Measurements from ENCODE around the gene GPR45.

DNA sequence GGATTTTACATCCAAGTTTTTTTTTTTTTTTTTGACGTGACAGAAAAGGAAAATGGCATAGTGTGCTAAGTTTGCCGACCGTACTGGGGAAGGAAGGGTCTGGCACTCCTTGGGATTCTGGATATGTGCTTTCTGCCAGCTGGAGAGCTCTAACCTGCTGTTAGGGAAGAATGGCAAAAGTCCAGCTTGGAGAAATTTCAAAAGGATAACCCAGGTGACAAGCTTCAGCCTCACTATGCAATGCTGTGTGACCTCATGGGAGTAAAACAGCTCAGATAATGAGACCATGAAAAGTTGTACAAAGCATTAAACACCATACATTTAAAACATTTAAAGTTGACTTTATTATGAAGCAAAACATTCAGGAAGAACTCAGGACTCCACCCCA is 10.3 kb upstream of the GPR45 start:
- no peak for TF ChIP-seq YY1 (IDR thresholded peaks at IDR 0.05)
- no peak for TF ChIP-seq RAD21 (IDR thresholded peaks at IDR 0.05)

All from liver (tissue), 2 donors.